Posterior cingulate gyrus (tissue), 11 donors: ENCODE results near the gene WDR7.

Experiments used
- DNase-seq, 10 donors: peaks; one replicate each; pipeline versions ENCODE4 v3.0.0 to v3.0.0-alpha.2; 2020 to 2021; ENCODE audit warnings: mixed read lengths in 3 of 10
- intact Hi-C: fragments of 100-400 bp; cut with DNase I; formaldehyde crosslinking; loops from one replicate; pipeline ENCODE4 v1.15.1; 2023

Gene WDR7

DNA sequence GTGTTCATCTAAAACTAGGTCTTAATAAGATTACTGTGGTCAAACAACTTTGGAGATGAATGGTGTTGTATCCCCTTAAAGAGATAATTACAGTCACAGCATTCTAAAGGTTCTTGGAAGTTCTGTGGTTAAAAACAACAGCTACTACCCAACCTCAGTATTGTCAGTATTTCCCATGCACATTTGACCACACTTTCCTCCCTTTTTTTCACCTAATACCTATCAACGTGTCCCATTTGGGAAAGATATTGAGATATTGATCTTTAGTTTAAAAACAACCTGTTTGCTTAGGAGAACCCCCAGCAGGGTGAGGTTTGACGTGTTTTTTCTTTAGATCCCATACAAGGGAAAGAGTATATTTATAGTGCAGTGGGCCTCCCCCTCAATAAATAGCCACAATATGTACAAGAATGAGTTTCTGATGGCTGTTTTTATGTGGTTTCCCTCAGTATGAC is 65.6 kb downstream of the WDR7 start:
- no peak for DNase-seq
- intact Hi-C loops, result no loop called here

DNA sequence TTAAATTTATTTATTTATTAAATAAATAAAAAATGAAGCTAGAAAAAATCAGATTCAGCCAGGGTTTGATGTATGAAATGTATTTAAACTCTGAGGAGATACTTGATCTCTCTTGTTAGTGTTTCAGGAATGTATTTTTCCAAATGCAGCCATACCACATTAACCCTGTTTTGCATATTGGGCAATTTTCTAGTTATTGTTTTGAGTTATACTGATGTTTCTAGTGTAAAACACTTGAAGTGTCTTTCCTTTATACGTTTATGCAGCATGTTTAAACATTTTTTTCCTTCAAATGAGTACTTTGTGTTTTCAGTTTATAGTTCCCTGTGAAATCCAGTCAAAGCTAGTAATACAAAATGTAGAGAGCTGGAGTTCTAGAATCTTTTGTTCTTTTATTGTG is 69.9 kb downstream of the WDR7 start:
- no peak for DNase-seq
- intact Hi-C loops, result no loop called here

DNA sequence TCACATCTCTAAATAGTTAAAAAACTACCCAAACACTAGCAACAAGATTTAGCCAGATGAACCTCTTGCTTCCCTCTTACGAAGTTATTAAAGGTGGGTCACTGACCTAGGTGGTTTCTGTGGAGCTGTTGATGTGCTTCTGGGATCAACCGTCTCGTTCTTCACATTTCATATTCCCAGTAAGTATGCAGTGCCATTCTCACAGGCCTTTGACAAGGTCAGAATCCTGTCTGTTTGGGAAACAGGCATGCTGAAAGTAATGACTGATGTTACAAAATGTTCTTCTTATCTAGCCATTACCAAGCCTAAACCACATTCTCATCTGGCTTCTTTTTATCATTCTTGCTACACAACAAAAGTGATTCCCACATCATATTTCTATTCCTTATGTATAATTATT is 70.3 kb downstream of the WDR7 start:
- DNase-seq, result no peak
- intact Hi-C loops, result no loop called here

DNA sequence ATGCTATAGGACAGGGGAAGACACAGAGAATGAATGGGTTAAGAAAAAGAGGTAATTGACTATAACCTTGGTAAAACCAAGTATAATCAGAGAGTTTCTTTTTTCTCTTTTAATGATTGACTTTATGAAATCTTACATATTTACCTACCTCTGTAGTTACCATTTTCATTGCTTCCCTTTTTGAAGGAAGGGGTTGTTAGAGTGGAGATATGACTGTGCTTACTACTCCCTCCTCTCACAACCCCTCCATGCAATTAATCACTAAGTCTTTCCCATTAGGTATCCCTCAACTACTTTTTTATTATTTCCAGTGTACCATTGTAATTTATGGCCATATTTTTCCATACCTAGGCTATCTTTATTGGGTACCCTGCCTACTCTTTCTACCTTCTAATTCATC is 71.4 kb downstream of the WDR7 start:
- DNase-seq, result no peak

DNA sequence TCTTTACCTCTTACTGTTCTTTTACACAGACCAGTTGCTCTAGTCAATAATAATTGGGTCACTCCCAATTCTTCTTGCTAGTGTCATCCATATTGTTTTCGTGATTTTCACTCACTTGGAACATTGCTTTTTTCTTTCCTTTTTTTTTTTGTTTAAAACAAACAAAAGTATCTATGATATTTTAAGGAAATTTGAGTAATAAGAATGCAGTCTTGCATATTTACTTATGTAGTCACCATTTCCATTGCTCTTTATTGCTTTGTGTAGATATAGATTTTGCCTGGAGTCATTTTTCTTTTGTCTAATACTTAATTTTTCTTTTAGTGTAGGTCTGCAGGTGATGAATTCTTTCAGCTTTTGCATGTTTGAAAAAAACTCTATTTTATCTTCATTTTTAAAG is 71.9 kb downstream of the WDR7 start:
- intact Hi-C loops, result no loop called here
- DNase-seq, result no peak

More for the DNA sequence above, 71.4 kb downstream of the WDR7 start:
- intact Hi-C loops, result no loop called here

DNA sequence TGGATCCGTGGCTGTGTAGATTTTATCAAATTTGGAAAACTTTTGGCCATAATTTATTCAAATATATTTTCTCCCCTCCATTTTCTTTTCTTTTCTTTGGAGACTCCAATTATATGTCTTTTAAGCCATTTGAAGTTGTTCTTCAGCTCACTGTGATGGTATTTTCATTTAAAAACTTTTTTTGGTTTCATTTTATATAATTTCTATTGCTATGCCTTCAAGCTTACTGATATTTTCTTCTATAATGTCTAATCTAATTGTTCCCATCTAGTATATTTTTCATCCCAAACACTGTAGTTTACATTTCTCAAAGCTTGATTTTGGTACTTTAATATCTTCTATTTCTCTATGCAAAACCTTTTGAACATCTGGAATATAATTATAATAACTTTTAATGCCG is 72.5 kb downstream of the WDR7 start:
- intact Hi-C loops, result no loop called here
- DNase-seq, result no peak

DNA sequence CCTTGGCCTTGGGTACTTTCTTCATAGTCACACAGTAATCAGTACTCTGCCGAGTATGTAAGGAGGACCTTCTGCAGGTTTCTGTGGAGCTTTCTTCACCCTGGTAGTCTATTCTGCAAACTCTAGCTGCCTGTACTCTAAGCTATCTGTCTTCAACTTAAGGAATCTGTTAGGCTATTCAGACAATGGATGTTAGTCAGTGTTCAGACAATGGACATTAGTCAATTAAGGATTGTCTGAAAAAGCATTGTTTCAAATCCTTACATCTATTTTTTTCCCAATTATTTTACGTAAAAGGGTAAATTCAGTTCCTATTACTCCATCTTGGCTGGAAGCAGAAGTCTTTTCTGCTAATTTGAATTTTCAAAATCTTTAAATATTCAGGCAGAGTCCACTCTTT is 75.7 kb downstream of the WDR7 start:
- no peak for DNase-seq
- intact Hi-C loops, result no loop called here

DNA sequence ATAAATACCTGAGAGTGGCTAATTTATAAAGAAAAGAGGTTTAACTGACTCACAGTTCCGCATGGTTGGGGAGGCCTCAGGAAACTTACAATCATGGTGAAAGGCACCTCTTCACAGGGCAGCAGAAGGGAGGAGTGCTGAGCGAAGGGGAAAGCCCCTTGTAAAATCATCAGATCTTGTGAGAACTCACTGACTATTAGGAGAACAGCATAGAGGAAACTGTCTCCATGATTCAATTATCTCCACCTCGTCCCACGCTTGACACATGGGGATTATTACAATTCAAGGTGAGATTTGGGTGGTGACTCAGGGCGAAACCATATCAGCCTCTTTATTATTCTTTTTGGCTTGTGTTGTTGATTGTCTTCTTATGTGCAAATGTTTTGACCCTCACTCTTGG is 76.2 kb downstream of the WDR7 start:
- DNase-seq, result no peak
- intact Hi-C loops, result no loop called here

DNA sequence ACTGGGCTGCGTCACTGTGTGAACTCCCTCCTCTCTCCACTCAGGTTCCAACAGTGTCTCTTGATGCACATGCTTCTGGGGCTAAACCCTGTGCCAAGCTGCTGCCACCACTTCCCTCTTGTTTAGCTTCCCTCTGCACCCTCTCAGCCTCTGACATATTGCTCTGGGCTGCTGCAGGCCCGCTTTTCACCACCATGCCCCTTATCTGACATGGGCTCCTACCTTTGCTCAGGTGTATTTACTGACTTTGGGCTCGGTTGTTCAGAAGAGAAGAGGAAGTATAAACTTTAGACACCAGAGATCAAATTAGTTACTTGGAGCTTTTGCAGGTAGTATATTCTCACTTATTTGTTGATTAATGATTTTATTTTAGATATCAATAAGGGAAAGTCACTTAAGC is 77.6 kb downstream of the WDR7 start:
- intact Hi-C loops, result no loop called here
- DNase-seq, result no peak

DNA sequence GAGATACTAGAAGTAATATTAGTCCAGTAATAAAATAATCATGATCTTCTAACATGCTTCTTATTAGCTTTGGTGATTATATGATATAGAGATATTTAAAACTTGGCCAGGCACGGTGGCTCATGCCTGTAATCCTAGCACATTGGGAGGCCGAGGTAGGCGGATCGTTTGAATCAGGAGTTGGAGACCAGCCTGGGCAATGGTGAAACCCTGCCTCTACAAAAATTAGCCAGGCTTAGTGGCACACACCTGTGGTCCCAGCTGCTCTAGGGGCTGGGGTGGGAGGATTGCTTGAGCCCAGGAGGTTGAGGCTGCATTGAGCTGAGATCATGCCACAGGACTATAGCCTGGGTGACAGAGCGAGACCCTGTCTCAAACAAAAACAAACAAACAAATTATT is 87.0 kb downstream of the WDR7 start:
- peak in 1 of 10 donors; percentile 47 for DNase-seq
- intact Hi-C loops, result no loop called here

DNA sequence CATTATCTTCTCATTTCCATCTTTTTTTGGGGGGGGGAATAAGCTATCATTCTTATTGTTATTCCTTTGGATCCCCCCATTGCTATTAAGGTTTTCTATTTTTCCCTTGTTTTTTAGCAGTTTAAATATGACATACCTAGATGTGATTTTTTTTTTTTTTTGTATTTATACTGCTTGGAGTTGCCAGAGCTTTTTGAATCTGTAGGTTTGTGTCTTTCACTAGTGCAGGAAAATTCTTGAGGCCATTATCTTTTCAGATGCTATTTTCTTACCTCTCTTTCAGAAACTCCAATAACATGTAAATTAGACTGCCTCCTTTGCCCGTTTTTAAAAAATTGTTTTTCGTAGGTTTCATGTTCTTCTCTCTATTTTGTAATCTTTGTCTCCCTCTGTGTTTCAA is 88.6 kb downstream of the WDR7 start:
- no peak for DNase-seq
- intact Hi-C loops, result loop anchor here (10.0 kb wide), 1 partner anchor 695 kb away; the partner anchor contains the start of gene ONECUT2

DNA sequence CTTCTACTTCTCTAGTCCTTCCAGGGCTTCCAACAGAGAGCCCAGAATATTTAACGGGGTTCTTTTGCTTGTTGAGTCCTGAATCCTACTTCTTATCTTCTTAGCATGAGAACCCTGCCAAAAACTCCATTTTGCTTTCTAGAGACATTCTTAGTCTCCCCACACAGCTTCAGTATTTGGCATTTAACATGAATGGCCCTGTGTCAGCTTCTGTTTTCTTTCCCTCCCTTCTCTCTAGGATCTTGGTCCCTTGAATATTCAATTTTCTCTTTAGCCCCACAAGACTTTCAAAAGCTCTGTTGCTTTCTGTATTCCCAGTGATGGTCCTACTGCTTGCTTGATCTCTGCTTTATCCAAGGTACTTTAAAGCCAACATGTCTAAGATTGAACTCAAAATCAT is 89.5 kb downstream of the WDR7 start:
- DNase-seq, result no peak
- intact Hi-C loops, result loop anchor here (10.0 kb wide), 1 partner anchor 694 kb away; the partner anchor contains the start of gene ONECUT2

DNA sequence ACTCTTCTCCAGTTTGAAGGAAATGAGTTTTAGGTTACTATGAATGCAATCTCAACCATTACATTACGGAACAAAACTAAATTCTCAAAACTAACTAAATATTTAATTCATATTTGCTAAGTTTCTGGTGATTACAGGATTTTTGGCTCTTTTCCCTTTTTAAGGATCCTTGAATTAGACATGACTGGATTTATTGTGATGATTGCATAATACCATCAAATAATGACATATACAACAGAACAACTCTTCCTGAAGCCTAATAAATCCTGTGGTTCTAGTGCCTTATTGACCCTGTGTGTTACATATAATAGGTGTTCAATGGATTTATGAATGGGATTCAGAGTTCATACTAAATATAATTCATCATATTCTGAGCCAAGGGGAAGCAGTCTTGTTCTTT is 90.5 kb downstream of the WDR7 start:
- no peak for DNase-seq
- intact Hi-C loops, result loop anchor here (10.0 kb wide), 1 partner anchor 693 kb away; the partner anchor contains the start of gene ONECUT2

DNA sequence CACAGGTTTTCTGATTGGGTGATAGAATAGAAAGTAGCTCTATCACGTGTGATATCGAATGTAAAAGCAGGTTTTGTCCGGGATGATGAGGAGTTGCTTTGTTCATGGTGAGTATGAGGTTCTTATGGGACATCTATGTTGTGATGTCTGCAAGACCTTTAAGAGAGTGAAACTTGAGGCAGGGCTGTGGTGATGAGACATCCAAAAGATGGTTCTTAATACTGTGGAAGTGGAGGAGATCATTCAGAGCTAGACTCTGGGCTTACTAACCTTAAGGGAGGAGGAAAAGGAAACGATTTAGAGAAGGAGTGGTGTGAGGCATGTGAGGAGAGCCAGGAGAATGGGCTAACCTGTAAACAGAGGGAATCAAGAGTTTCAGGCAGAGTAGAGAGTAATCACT is 92.0 kb downstream of the WDR7 start:
- no peak for DNase-seq
- intact Hi-C loops, result loop anchor here (10.0 kb wide), 1 partner anchor 692 kb away; the partner anchor contains the start of gene ONECUT2

DNA sequence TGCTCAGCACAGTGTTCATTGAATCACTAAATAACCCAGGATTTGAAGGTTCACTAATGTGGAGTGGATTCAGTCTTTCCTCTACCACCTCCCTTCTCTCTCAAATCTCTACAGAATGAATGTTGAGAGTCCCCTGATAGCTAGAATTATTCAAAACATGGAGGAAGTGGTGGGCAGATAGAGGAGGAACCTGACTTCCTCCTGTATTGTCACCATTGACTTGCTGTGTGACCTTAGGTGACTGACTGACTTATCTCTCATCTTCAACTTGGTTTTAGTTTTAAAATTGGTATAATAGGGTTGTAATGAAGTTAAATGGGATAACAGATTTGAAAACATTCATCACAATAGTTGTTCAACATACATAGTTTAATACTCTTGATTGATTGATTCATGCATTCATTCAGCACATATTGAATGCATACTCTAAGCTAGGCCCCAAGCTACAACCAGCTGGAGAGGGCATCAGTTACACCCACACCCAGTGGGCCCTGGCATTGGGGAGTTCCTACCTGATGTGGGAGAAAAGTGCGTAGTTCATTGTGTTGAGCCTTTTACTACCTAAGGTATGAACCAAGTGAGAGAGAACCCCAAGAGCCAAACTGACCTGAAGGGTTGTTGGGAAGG is 96.0 kb downstream of the WDR7 start:
- intact Hi-C loops, result loop anchor here (10.0 kb wide), 1 partner anchor 688 kb away; the partner anchor contains the start of gene ONECUT2
- no peak for DNase-seq

DNA sequence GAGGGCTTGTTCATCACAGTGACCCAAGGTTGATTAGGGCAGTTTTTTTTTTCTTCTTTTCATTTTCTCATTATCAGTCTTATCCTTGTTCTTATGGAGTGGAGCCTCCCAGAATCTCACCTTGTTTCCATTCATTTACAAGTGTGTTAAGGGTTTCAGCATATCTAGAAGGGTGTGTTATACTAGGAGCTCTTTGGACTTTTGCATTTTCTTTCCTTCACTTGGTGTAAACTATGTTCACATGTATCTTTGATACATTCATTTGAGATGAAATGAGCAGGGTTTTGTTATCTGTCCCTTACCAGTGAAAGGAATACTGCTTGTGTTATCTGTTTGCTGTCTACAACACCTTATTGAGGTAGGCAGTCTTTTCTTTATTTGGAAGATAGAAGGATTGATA is 96.7 kb downstream of the WDR7 start:
- DNase-seq, result no peak
- intact Hi-C loops, result loop anchor here (1.0 to 10.0 kb wide), 2 partner anchors 687 to 814 kb away; partner anchors contain the start of gene ONECUT2

DNA sequence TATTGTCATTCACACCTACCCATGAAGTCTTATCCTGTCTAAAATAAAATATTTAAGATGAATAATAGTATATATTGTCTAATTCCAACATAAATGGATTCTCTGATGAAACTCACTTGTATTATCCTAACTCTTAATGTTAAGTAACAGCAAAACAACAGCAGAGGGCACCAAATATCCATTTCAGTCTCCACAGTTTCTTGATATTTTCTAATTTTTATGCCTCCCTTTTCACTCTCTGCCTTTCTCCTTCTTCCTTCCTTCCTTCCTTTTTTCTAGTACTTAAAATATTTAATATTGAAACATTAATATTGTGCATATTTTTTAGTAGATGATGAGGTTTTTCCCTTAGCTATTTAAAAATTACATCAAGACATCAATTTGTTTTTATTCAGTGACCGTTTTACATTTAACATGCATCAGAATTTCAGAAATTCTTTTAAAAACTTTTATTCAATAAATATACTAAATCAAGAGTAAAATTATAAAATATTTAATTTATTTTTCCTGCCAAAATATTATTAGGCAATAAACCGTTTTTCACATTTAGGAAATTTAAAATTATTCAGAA is 97.6 kb downstream of the WDR7 start:
- intact Hi-C loops, result loop anchor here (1.0 to 10.0 kb wide), 2 partner anchors 686 to 814 kb away; partner anchors contain the start of gene ONECUT2
- DNase-seq, result no peak

DNA sequence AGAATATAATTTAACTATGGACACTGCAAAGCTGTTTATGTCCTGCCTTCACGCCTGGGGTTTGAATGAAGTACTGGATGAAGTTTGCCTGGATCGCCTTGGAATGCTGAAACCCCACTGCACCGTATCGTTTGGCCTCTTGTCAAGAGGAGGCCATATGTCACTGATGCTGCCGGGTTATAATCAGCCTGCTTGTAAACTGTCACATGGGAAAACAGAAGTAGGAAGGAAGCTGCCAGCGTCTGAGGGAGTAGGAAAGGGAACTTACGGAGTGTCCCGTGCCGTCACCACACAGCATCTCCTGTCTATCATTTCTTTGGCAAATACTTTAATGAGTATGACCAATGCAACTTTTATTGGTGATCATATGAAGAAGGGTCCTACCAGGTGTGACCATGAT is 105.8 kb downstream of the WDR7 start:
- DNase-seq, result peak in 1 of 10 donors; percentile 17
- intact Hi-C loops, result no loop called here

DNA sequence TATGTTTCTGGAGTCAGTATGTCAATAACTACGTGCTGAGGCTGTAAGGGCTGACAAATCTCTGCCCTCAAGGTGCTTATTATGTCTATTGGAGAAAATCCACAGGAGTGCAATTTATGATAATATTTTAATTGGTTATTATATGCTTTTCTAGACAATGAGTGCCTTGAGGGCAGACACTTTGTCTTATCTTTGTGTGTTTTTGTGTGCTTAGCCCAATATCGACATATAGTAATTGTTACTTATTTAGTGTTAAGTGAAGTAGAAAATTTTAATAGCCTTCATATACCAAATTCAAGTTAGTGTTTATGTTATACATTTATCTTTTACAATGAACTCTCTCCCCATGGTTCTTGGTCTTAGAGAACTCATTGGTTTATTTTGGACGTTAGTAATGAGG is 118.9 kb downstream of the WDR7 start:
- intact Hi-C loops, result no loop called here
- no peak for DNase-seq

DNA sequence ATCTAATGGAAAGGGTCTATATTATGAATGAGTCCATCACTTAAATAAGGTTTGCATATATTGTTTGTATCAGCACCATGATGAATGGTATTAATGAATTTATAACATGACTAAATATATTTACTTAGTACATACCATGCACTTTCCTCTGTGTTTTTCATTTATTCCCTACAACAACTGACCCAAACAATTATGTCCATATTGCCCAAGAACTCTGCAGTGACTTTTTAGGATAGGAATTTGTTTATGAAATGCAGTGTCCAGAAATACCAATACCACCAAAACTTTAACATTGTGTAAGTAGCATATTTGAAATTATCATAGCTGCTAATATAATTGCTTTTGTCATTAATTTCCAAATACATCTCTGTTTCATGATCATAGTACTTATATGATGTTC is 119.7 kb downstream of the WDR7 start:
- intact Hi-C loops, result no loop called here
- no peak for DNase-seq

DNA sequence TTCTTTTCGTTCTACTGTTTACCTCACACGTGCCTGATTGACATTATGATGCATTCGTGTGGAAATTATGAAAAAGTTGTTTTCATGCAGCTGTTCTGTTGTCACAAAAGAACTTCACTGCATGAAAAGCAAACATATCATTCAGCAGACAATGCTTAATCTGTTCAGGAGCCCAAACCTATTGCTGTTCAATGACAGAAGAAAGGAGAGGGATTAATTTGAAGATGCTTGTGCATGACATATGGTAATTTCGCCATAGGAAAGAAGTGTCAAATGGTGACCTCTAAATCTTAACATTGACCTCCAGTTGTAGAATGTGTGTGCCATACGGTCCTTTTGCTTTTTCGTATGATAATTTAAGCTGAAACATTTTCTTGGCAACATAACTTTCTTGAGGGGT is 124.5 kb downstream of the WDR7 start:
- intact Hi-C loops, result no loop called here
- DNase-seq, result no peak

DNA sequence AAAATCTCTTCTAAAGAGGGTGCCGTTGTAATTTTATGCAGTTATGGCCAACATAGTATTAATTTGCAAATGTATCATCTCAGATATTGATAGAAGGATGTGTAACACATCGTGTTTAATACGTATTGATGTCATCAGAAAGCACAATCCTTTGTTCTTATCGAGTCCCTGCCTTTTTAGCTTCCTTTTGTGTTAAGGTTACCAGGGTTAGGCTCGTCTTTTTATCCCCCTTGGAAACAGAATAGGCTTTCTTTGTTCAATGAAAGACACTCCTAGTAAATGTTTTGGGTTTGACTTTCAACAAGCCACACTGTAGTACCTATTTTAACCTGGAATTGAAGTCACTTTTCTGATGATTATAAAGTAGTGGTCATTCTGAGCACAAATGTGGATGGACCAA is 136.2 kb downstream of the WDR7 start:
- intact Hi-C loops, result no loop called here

More for the DNA sequence above, 136.2 kb downstream of the WDR7 start:
- DNase-seq, result no peak
